ENCODE data around the gene AADACL4. TPM values are rescaled to one million over a fixed set of nuclear protein-coding genes. Genes with fewer than 3 reads are reported as not detected.

Gene AADACL4
- total and polyA plus RNA-seq, 9 of the 15 experiments (the other 6 are each of a cell fraction or from before 2014, with no cell fraction given), result not detected

GRCh38 chr1:12643079-12643478 is 806 bp upstream of the AADACL4 start:
- Histone ChIP-seq H3K27ac (ENCODE audit: extremely low read depth, low read depth, low read length) (no peak overlapping the region), H3K4me2 (ENCODE audit: insufficient read depth, low read length) (no peak overlapping the region), H3K36me3 (ENCODE audit: control insufficient read depth, insufficient read depth, low read length) (peaks cover 14% of the 10 kb centered on the region; the same call in 2 of the 3 replicates), H2AFZ (ENCODE audit: low read depth, low read length) (no peak overlapping the region), H3K27me3 (ENCODE audit: control insufficient read depth in 2 of 2, insufficient read depth in 2 of 2, low read length in 2 of 2) (no peaks in the 10 kb centered on the region), H3K79me2 (ENCODE audit: control insufficient read depth, insufficient read depth, low read length) (no peaks in the 10 kb centered on the region), H3K9me3 (replicated peaks; ENCODE audit: control insufficient read depth, insufficient read depth, low read depth, low read length) (peaks cover 25% of the 10 kb centered on the region), H4K20me1 (replicated peaks; ENCODE audit: control insufficient read depth, insufficient read depth, low read length) (no peaks in the 10 kb centered on the region), H3K9me1 (ENCODE audit: control insufficient read depth, insufficient read depth, low read length) (no peaks in the 10 kb centered on the region), H3K4me3 (no peak overlapping the region), H3K4me1 (replicated peaks in 1 of 2; ENCODE audit: control insufficient read depth in 2 of 2, insufficient read depth in 2 of 2, low read length in 2 of 2) (peaks cover 0 to 2% of the 10 kb centered on the region in 2 experiments; a peak in 1 of 5 replicates), H3K9ac (ENCODE audit: insufficient read depth in 1 of 2, low read depth in 2 of 2, low read length in 2 of 2) (no peak overlapping the region)
- FAIRE-seq, result no peak
- WGBS (ENCODE audit: insufficient coverage, low coverage, missing lambda C conversion rate), result 88% methylated on average over 2 of the region's 2 CpGs
- no TSS peak for BruUV-seq (replicated peaks)
- ChIA-PET POLR2A (interaction anchor here (0.8 to 1.4 kb wide), 3 partner anchors 14 to 220 kb away, joined by 3 to 4 read pairs (median 3); no protein-coding TSS in a partner anchor), CTCF (ENCODE audit: low intra/inter-chr PET ratio) (no interaction called here)
- TF ChIP-seq ZNF316 (IDR thresholded peaks at IDR 0.05) (peak; percentile 40), ZNF143 (CRISPR knock-in tag; IDR thresholded peaks at IDR 0.05) (no peak)
- in situ Hi-C loops (cut with MboI) (no loop called here), intact Hi-C loops (cut with micrococcal nuclease) (no loop called here)
- ATAC-seq, result no peak
- no peak for DNase-seq (ENCODE audit: extremely low read depth in 1 of 4, low spot score in 3 of 4)

DNA sequence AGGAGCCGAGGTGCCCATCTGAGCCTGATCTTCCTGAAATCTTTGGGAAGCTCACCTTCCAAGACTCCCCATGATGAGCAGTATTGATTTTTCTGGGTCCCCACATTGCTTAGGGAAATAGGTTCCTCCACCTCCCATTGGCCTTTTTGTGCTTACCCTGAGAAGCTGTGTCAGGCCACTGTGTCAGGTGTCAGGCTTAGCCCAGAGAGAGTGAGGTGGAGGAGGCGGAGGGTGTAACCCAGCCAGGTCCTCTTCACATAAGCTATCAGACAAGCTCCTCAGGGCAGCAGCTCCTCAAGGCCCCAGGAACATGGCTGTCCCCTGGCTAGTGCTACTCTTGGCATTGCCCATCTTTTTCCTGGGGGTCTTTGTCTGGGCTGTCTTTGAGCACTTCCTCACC is 352 bp downstream of the AADACL4 start:
- no peak overlapping the region for H3K27ac ChIP-seq (ENCODE audit: extremely low read depth, low read depth, low read length)
- ATAC-seq (peak; percentile 70), DNase-seq (ENCODE audit: extremely low read depth in 1 of 4, low spot score in 3 of 4) (no peak), FAIRE-seq (no peak)
- no peaks in the 10 kb centered on the region for H3K27me3 ChIP-seq (ENCODE audit: control insufficient read depth in 2 of 2, insufficient read depth in 2 of 2, low read length in 2 of 2)
- H3K9me1 ChIP-seq (ENCODE audit: control insufficient read depth, insufficient read depth, low read length), result no peaks in the 10 kb centered on the region
- no peak overlapping the region for H3K4me3 ChIP-seq
- intact Hi-C loops (cut with micrococcal nuclease), result no loop called here
- ChIA-PET POLR2A (interaction anchor here (0.7 to 1.4 kb wide), 4 partner anchors 12 to 221 kb away, joined by 3 to 4 read pairs (median 3); no protein-coding TSS in a partner anchor), CTCF (ENCODE audit: low intra/inter-chr PET ratio) (interaction anchor here (0.5 kb wide), 1 partner anchor 11 kb away, joined by 3 read pairs; no protein-coding TSS in a partner anchor)
- H3K79me2 ChIP-seq (ENCODE audit: control insufficient read depth, insufficient read depth, low read length), result no peaks in the 10 kb centered on the region
- H3K4me1 ChIP-seq (replicated peaks in 1 of 2; ENCODE audit: control insufficient read depth in 2 of 2, insufficient read depth in 2 of 2, low read length in 2 of 2), result peaks cover 0 to 2% of the 10 kb centered on the region in 2 experiments; a peak in 1 of 5 replicates
- no TSS peak for BruUV-seq (replicated peaks)
- peaks cover 24% of the 10 kb centered on the region; the same call in 2 of the 3 replicates for H3K36me3 ChIP-seq (ENCODE audit: control insufficient read depth, insufficient read depth, low read length)
- in situ Hi-C loops (cut with MboI), result no loop called here
- no peak overlapping the region for H3K9ac ChIP-seq (ENCODE audit: insufficient read depth in 1 of 2, low read depth in 2 of 2, low read length in 2 of 2)
- no peaks in the 10 kb centered on the region for H4K20me1 ChIP-seq (replicated peaks; ENCODE audit: control insufficient read depth, insufficient read depth, low read length)
- H2AFZ ChIP-seq (ENCODE audit: low read depth, low read length), result no peak overlapping the region
- no peak overlapping the region for H3K4me2 ChIP-seq (ENCODE audit: insufficient read depth, low read length)
- peaks cover 23% of the 10 kb centered on the region for H3K9me3 ChIP-seq (replicated peaks; ENCODE audit: control insufficient read depth, insufficient read depth, low read depth, low read length)
- 53% methylated on average over 2 of the region's 2 CpGs for WGBS (ENCODE audit: insufficient coverage, low coverage, missing lambda C conversion rate)
- TF ChIP-seq MBD2 (IDR thresholded peaks at IDR 0.05; ENCODE audit: borderline replicate concordance, low read depth), result no peak
- TF ChIP-seq, protein P1, sequence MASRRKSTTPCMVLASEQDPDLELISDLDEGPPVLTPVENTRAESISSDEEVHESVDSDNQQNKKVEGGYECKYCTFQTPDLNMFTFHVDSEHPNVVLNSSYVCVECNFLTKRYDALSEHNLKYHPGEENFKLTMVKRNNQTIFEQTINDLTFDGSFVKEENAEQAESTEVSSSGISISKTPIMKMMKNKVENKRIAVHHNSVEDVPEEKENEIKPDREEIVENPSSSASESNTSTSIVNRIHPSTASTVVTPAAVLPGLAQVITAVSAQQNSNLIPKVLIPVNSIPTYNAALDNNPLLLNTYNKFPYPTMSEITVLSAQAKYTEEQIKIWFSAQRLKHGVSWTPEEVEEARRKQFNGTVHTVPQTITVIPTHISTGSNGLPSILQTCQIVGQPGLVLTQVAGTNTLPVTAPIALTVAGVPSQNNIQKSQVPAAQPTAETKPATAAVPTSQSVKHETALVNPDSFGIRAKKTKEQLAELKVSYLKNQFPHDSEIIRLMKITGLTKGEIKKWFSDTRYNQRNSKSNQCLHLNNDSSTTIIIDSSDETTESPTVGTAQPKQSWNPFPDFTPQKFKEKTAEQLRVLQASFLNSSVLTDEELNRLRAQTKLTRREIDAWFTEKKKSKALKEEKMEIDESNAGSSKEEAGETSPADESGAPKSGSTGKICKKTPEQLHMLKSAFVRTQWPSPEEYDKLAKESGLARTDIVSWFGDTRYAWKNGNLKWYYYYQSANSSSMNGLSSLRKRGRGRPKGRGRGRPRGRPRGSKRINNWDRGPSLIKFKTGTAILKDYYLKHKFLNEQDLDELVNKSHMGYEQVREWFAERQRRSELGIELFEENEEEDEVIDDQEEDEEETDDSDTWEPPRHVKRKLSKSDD (conservative IDR thresholded peaks at IDR 0.05; ENCODE audit: low read length), result no peak
- TF ChIP-seq NFE2 (IDR thresholded peaks at IDR 0.05; ENCODE audit: low read depth), result no peak
- no peak for TF ChIP-seq ZC3H4 (CRISPR knock-in tag; IDR thresholded peaks at IDR 0.05; ENCODE audit: borderline replicate concordance)
- TF ChIP-seq ZNF77 (CRISPR knock-in tag; IDR thresholded peaks at IDR 0.05), result no peak
- no peak for TF ChIP-seq ZEB2 (IDR thresholded peaks at IDR 0.05)
- no peak for TF ChIP-seq ARNT (IDR thresholded peaks at IDR 0.05)
- no peak for TF ChIP-seq MECOM (CRISPR knock-in tag; IDR thresholded peaks at IDR 0.05)
- TF ChIP-seq MAFK (IDR thresholded peaks at IDR 0.05; ENCODE audit: low read length), result no peak
- no peak for TF ChIP-seq ZNF408 (CRISPR knock-in tag; IDR thresholded peaks at IDR 0.05; ENCODE audit: low read depth)
- TF ChIP-seq ZNF76 (CRISPR knock-in tag; IDR thresholded peaks at IDR 0.05; ENCODE audit: borderline replicate concordance), result no peak
- TF ChIP-seq FOXP4 (CRISPR knock-in tag; IDR thresholded peaks at IDR 0.05; ENCODE audit: borderline replicate concordance), result no peak

Data from K562 (cell line).